GM12874 (cell line): Measurements from ENCODE around the gene EIF5A2.

Source experiments
- CTCF ChIP-seq: IDR thresholded peaks from 2 replicates; pipeline ENCODE4 v1.5.1; 2011; ENCODE audit warnings: low read depth, mild to moderate bottlenecking, control low read depth, low read length, moderate library complexity; ENCODE audit not compliant: insufficient read depth

EIF5A2 gene

DNA sequence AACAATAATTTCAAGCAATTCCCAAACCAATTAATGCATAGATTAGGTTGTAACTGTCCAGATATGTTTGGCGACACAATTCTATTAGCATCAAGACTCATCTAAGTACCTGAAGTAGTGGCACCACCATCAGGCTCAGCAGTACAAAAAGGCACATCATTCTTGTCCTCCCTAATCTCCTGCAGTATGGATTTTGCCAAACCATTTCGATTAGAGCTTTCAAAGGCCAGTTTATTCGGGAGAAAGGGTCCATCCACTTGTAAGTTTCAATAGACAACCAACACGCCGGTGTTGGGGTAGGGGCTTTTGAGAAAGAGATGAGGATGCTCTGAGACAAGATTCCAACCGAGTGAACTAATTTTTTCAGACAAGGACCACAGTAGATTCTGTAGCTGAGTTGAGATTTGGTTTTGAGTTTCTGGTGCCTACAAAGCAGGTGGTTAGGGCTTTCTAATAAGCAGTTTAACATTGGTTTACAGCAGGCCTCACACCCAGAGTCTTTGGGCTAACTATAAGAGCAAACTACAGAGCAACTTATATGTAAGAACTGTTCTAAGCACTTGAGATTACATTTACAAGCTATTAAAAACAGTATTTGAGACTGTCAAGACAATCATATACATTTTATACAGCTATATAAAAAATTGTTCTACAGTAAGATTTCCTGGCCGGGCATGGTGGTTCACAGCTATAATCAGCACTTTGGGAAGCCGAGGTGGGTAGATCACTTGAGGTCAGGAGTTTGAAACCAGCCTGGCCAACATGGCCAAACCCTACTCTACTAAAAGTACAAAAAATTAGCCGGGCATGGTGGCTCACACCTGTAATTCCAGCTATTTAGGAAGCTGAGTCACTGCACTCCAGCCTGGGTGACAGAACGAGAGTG is 43.0 kb downstream of the EIF5A2 start:
- no peak for TF ChIP-seq CTCF

DNA sequence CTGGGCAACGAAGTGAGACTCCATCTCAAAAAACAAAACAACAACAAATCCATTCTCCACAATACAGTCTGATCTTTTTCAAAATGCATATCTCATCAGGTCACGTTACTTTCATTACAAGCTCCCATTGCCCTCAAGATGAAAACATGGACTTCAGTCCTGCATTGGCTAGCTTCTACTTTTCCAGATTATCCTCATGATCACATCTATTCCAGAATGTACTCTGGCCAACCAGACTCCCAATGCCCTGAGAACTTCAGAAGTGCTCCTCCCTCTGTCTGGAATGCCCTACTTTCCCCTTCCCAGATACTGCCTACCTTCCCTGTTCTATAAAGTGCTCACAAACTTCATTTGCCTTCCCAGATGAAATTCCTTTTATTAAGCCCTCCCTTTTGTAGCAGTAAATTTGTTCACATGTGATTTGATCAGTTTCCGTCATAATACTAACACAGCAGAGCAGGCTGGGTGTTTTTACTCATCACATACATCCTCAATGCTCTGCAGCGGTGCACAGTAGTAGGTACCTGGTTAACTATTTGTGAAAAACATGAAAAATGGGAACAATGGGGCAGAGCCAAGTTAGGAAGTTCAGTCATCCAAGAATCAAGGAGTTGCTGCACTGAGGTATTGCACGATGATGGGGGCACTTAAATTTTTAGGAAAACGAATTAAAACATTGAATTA is 43.8 kb downstream of the EIF5A2 start:
- no peak for TF ChIP-seq CTCF

DNA sequence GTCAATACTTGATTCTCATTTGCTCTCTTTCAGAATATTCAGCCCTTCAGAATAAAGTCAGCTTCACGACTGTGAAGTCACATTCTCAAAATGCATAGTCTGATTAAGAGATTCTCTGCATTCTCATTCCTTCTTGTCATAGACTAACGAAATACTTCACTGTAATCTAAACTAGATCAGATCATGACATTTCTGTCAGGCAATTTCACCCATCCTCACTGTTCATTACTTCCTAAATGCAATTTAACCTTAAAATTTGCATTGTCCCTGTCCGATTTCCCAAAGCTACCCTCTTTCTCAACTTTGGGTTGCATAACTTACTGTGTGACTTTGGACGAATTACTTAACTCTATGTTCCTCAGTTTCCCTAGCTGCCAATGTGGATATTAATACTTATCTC is 44.6 kb downstream of the EIF5A2 start:
- no peak for TF ChIP-seq CTCF

GRCh38 chr3:170862618-170863374 is 45.6 kb downstream of the EIF5A2 start:
- no peak for TF ChIP-seq CTCF

- no peak for TF ChIP-seq CTCF
Observed at GRCh38 chr3:170858599-170858998, 49.8 kb downstream of the EIF5A2 start.

- TF ChIP-seq CTCF: no peak
Observed at GRCh38 chr3:170852324-170852723, 56.1 kb downstream of the EIF5A2 start.
